PC-3 (cell line): Measurements from ENCODE around the gene ZNF512B. TPM values are rescaled to one million over a fixed set of nuclear protein-coding genes. Genes with fewer than 3 reads are reported as not detected.

Experiments
- ATAC-seq: fragments of 200-7000 bp; cut with Tn5 transposase; 2 replicates; pipeline ENCODE4 v1.9.1; 2020; ENCODE audit warnings: mild to moderate bottlenecking, moderate library complexity
- BruUV-seq: library from RNA; stranded (reverse); fragments of 400-500 nt; replicated peaks from 2 replicates; lab custom pipeline; 2021; lab: Mats Ljungman, UMichigan
- CTCF ChIA-PET: fragments of 300-600 bp; sonication (Branson Sonifier 250); formaldehyde crosslinking; loops from one replicate; lab custom pipeline; 2022; ENCODE audit warnings: antibody characterized with exemption; lab: Charles Lee
- POLR2A ChIA-PET: fragments of 300-600 bp; sonication (Branson Sonifier 250); formaldehyde crosslinking; loops from one replicate; lab custom pipeline; 2022; ENCODE audit warnings: antibody characterized with exemption; ENCODE audit not compliant: unreplicated experiment; lab: Charles Lee
- DNase-seq: peaks from one replicate; pipeline ENCODE4 v3.0.0-alpha.2; 2015
- H2AFZ ChIP-seq: fragments of 300-600 bp; sonication (generic); 2 replicates; pipeline ENCODE4 v1.6.0; 2016; ENCODE audit warnings: antibody characterized with exemption, low read length
- H3F3A ChIP-seq: fragments of 300-600 bp; sonication (generic); one replicate; pipeline ENCODE4 v1.6.0; 2017; ENCODE audit warnings: antibody characterized with exemption, low read length, control low read depth, mild to moderate bottlenecking; ENCODE audit not compliant: unreplicated experiment
- H3K27ac ChIP-seq: fragments of 300-600 bp; sonication (generic); 2 replicates; pipeline ENCODE4 v1.5.1; 2016; ENCODE audit warnings: mild to moderate bottlenecking, low read length
- H3K27me3 ChIP-seq: fragments of 300-600 bp; sonication (generic); 2 replicates; pipeline ENCODE4 v1.6.1; 2016; ENCODE audit warnings: low read length, mixed read lengths
- H3K36me3 ChIP-seq: fragments of 300-600 bp; sonication (generic); 2 replicates; pipeline ENCODE4 v1.6.1; 2016; ENCODE audit warnings: low read depth, mixed run types, low read length, mixed read lengths
- H3K4me1 ChIP-seq: fragments of 300-600 bp; sonication (generic); 2 replicates; pipeline ENCODE4 v1.5.1; 2016; ENCODE audit warnings: low read length; ENCODE audit not compliant: insufficient read depth
- H3K4me2 ChIP-seq: fragments of 300-600 bp; sonication (generic); 2 replicates; pipeline ENCODE4 v1.6.0; 2016; ENCODE audit warnings: low read length
- H3K4me3 ChIP-seq: fragments of 300-600 bp; sonication (generic); 2 replicates; pipeline ENCODE4 v1.5.1; 2016; ENCODE audit warnings: mild to moderate bottlenecking, low read length, mixed read lengths
- H3K79me2 ChIP-seq: fragments of 300-600 bp; sonication (generic); 2 replicates; pipeline ENCODE4 v1.6.1; 2017; ENCODE audit warnings: low read length, mixed read lengths
- H3K9ac ChIP-seq: fragments of 300-600 bp; sonication (generic); 2 replicates; pipeline ENCODE4 v1.6.0; 2016; ENCODE audit warnings: mild to moderate bottlenecking, low read length
- H3K9me2 ChIP-seq: fragments of 300-600 bp; sonication (generic); replicated peaks from 2 replicates; pipeline ENCODE4 v1.6.1; 2016; ENCODE audit warnings: mixed run types, low read length, mixed read lengths
- H3K9me3 ChIP-seq: fragments of 300-600 bp; sonication (generic); 2 replicates; pipeline ENCODE4 v1.6.1; 2016; ENCODE audit warnings: low read length, mixed read lengths
- H4K20me1 ChIP-seq: fragments of 300-600 bp; sonication (generic); 2 replicates; pipeline ENCODE4 v1.6.1; 2016; ENCODE audit warnings: low read length, mixed read lengths
- EZH2 ChIP-seq: fragments of 300-600 bp; sonication (generic); IDR thresholded peaks from one replicate; pipeline ENCODE4 v1.6.1; 2017; ENCODE audit warnings: antibody characterized with exemption, mild to moderate bottlenecking, low read length; ENCODE audit not compliant: unreplicated experiment
- EZH2phosphoT487 ChIP-seq: fragments of 300-600 bp; sonication (generic); IDR thresholded peaks from 2 replicates; pipeline ENCODE4 v1.6.1; 2018; ENCODE audit warnings: mild to moderate bottlenecking, antibody characterized with exemption, low read length, borderline replicate concordance
- intact Hi-C: fragments of 100-400 bp; cut with micrococcal nuclease; formaldehyde crosslinking; loops from 2 replicates; pipeline ENCODE4 v1.9.0; 2023
- total RNA-seq: library from RNA; depleted of rRNA; stranded (reverse); fragments of >200 nt; gene quantifications from 2 replicates; pipeline ENCODE4 v1.2.3, GENCODE V29; 2014
- TF ChIP-seq, protein P1 (sequence below): fragments of 300-600 bp; sonication (generic); conservative IDR thresholded peaks from 2 replicates; pipeline ENCODE4 v1.5.1; 2017; ENCODE audit warnings: antibody characterized with exemption, low read depth, mild to moderate bottlenecking, low read length

Gene ZNF512B
- total RNA-seq, 1 experiment from 2014 or later = 18.0 TPM

DNA sequence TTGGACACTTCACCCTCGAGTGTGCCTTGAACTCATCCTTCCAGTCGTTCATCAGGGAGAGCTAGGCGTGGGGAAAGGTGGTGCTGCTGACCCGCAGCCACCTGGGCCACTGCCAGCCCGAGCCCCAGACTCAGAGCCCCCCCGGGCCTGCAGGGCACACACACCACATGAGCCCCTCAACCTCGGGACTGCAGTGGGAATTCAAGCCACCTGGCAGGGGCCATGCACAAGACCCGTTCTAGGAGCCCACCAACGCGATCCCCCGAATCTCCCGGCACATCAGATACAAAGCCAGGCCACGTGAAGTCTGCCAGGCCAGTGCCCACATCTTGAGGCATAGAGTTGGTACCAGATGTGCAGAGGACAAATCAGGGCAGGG is 2.8 kb downstream of the ZNF512B start:
- TF ChIP-seq, protein P1, sequence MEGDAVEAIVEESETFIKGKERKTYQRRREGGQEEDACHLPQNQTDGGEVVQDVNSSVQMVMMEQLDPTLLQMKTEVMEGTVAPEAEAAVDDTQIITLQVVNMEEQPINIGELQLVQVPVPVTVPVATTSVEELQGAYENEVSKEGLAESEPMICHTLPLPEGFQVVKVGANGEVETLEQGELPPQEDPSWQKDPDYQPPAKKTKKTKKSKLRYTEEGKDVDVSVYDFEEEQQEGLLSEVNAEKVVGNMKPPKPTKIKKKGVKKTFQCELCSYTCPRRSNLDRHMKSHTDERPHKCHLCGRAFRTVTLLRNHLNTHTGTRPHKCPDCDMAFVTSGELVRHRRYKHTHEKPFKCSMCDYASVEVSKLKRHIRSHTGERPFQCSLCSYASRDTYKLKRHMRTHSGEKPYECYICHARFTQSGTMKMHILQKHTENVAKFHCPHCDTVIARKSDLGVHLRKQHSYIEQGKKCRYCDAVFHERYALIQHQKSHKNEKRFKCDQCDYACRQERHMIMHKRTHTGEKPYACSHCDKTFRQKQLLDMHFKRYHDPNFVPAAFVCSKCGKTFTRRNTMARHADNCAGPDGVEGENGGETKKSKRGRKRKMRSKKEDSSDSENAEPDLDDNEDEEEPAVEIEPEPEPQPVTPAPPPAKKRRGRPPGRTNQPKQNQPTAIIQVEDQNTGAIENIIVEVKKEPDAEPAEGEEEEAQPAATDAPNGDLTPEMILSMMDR = no peak
- no peak for TF ChIP-seq EZH2phosphoT487
- TF ChIP-seq EZH2 = no peak
- Histone ChIP-seq H3K4me2 (no peak overlapping the region), H2AFZ (no peak overlapping the region), H3K9me3 (no peaks in the 10 kb centered on the region), H3K27ac (no peak overlapping the region), H3K4me1 (peaks cover 5% of the 10 kb centered on the region; the same call in 1 of the 2 replicates), H3K4me3 (no peak overlapping the region), H3K36me3 (no peaks in the 10 kb centered on the region; the same call in 1 of the 2 replicates), H4K20me1 (no peaks in the 10 kb centered on the region), H3K9me2 (no peaks in the 10 kb centered on the region), H3K27me3 (no peaks in the 10 kb centered on the region), H3K9ac (no peak overlapping the region), H3K79me2 (peaks cover 15% of the 10 kb centered on the region), H3F3A (no peaks in the 10 kb centered on the region)
- ChIA-PET POLR2A (no interaction called here), CTCF (no interaction called here)
- DNase-seq (no peak), ATAC-seq (no peak)
- intact Hi-C loops = no loop called here
- BruUV-seq = no TSS peak

GRCh38 chr20:63966172-63966943 is 3.4 kb downstream of the ZNF512B start:
- Histone ChIP-seq H3K9ac (no peak overlapping the region), H2AFZ (no peak overlapping the region), H4K20me1 (no peaks in the 10 kb centered on the region), H3K4me1 (peaks cover 5% of the 10 kb centered on the region; the same call in 1 of the 2 replicates), H3F3A (no peaks in the 10 kb centered on the region), H3K27me3 (no peaks in the 10 kb centered on the region), H3K9me3 (no peaks in the 10 kb centered on the region), H3K9me2 (no peaks in the 10 kb centered on the region), H3K4me2 (no peak overlapping the region), H3K4me3 (no peak overlapping the region), H3K79me2 (peaks cover 15% of the 10 kb centered on the region), H3K27ac (no peak overlapping the region), H3K36me3 (no peaks in the 10 kb centered on the region; the same call in 1 of the 2 replicates)
- DNase-seq = no peak
- TF ChIP-seq, protein P1 = no peak
- TF ChIP-seq EZH2 (no peak), EZH2phosphoT487 (no peak)
- ChIA-PET CTCF (no interaction called here), POLR2A (no interaction called here)
- intact Hi-C loops = no loop called here
- no TSS peak for BruUV-seq
- no peak for ATAC-seq

GRCh38 chr20:63964412-63964811 is 5.3 kb downstream of the ZNF512B start:
- Histone ChIP-seq H3K9me2 (no peaks in the 10 kb centered on the region), H3K4me1 (no peaks in the 10 kb centered on the region), H3K27me3 (no peaks in the 10 kb centered on the region), H3K4me3 (no peak overlapping the region), H2AFZ (no peak overlapping the region), H3K79me2 (peaks cover 15% of the 10 kb centered on the region), H4K20me1 (no peaks in the 10 kb centered on the region), H3K9me3 (no peaks in the 10 kb centered on the region), H3K36me3 (peaks cover 2% of the 10 kb centered on the region; the same call in 1 of the 2 replicates), H3K4me2 (no peak overlapping the region), H3F3A (no peaks in the 10 kb centered on the region), H3K27ac (no peak overlapping the region), H3K9ac (no peak overlapping the region)
- no peak for TF ChIP-seq EZH2phosphoT487
- TF ChIP-seq EZH2 = no peak
- TF ChIP-seq, protein P1 = no peak
- ATAC-seq = no peak
- CTCF ChIA-PET = no interaction called here
- DNase-seq = no peak
- intact Hi-C loops = no loop called here
- POLR2A ChIA-PET = no interaction called here
- no TSS peak for BruUV-seq
